Kidney capillary endothelial cell (primary cell): ENCODE measurements around the gene CXCL17.
"Not testable (repeated sequence)": the region's sequence is repeated elsewhere in the genome, so short reads cannot be mapped to it uniquely, and the experiment has no call there.

Experiments
- DNase-seq: peaks from one replicate; pipeline ENCODE4 v3.0.0-alpha.2; 2018; ENCODE audit warnings: low spot score

CXCL17 gene

GRCh38 chr19:42442833-42443232 lies at the start of gene CXCL17:
Gene CXCL17 (minus strand): TSS chr19:42442946. CDS start chr19:42442832, 114 bp downstream.
- no peak for DNase-seq

- no peak for DNase-seq
Observed at GRCh38 chr19:42488783-42489521, 46.2 kb upstream of the CXCL17 start.

- no peak for DNase-seq
Observed at GRCh38 chr19:42487798-42488178, 45.0 kb upstream of the CXCL17 start.

- no peak for DNase-seq
Observed at GRCh38 chr19:42487032-42487797, 44.5 kb upstream of the CXCL17 start.

GRCh38 chr19:42485036-42485435 lies 42.3 kb upstream of the CXCL17 start:
- not testable (repeated sequence) for DNase-seq

GRCh38 chr19:42480335-42481095 lies 37.8 kb upstream of the CXCL17 start:
- DNase-seq, result peak; percentile 66

- no peak for DNase-seq
Observed at GRCh38 chr19:42479736-42480135, 37.0 kb upstream of the CXCL17 start.

GRCh38 chr19:42478765-42479311 lies 36.1 kb upstream of the CXCL17 start:
- peak; percentile 37 for DNase-seq

- no peak for DNase-seq
Observed at GRCh38 chr19:42477933-42478332, 35.2 kb upstream of the CXCL17 start.

GRCh38 chr19:42477117-42477516 lies 34.4 kb upstream of the CXCL17 start:
- no peak for DNase-seq

GRCh38 chr19:42475366-42475765 lies 32.6 kb upstream of the CXCL17 start:
- DNase-seq, result no peak

GRCh38 chr19:42474743-42475142 lies 32.0 kb upstream of the CXCL17 start:
- DNase-seq, result no peak

- no peak for DNase-seq
Observed at GRCh38 chr19:42473686-42474085, 30.9 kb upstream of the CXCL17 start.

GRCh38 chr19:42472402-42473147 lies 29.8 kb upstream of the CXCL17 start:
- no peak for DNase-seq

GRCh38 chr19:42471554-42472249 lies 29.0 kb upstream of the CXCL17 start:
- no peak for DNase-seq

- no peak for DNase-seq
Observed at GRCh38 chr19:42469311-42470235, 26.8 kb upstream of the CXCL17 start.

GRCh38 chr19:42468273-42468796 lies 25.6 kb upstream of the CXCL17 start:
- peak; percentile 78 for DNase-seq

- DNase-seq, result peak; percentile 46
Observed at GRCh38 chr19:42467183-42467760, 24.5 kb upstream of the CXCL17 start.

GRCh38 chr19:42466521-42467182 lies 23.9 kb upstream of the CXCL17 start:
- peak; percentile 26 for DNase-seq
